A673 (cell line): ENCODE results near the gene DEGS1.

Source experiments
- CTCF ChIP-seq: fragments of 300-800, 200-600 bp; sonication (generic); conservative IDR thresholded peaks from 2 replicates; pipeline ENCODE4 v1.5.1; 2017; ENCODE audit warnings: low read depth, mild to moderate bottlenecking, antibody characterized with exemption, low read length, moderate library complexity, mixed read lengths
- EZH2 ChIP-seq: fragments of 200-600 bp; sonication (generic); IDR thresholded peaks from 2 replicates; pipeline ENCODE4 v1.6.1; 2017; ENCODE audit warnings: borderline replicate concordance, low read depth, mild to moderate bottlenecking, mixed read lengths, antibody characterized with exemption, low read length; ENCODE audit not compliant: poor library complexity, severe bottlenecking

GRCh38 chr1:224201383-224201782 is 18.3 kb downstream of the DEGS1 start:
- no peak for TF ChIP-seq CTCF
- TF ChIP-seq EZH2 = no peak
